ENCODE results near the gene TRIM29.

Gene TRIM29

DNA sequence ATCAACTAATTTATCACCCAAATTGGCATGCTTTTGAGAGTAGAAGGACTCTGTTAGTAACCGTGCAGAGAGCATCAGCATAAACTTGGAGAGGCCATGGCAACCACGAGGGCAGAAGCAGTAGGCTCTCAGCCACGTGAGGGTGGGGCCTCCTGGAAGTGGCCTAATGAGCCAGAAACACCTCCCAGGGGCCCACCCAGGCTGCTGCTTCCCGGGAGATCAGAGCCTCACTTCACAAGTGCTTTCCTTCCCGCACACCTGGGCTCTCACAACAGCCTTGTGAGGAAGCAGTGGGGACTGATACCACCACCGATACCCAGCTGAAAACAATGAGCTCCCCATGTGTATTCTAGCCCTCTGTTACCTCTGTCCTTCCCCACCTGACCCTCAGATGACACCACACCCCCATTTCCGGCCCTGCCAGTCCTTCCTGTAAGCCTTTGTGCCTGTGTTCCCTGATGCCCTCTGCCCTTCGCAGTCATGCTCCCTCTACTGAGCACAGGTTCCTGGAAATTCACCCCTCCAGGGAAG is 17.0 kb downstream of the TRIM29 start:
- no peak for DNase-seq

- DNase-seq: no peak
Measured at GRCh38 chr11:120119121-120119520, 18.8 kb downstream of the TRIM29 start.

- DNase-seq: no peak
Measured at GRCh38 chr11:120117991-120118390, 19.9 kb downstream of the TRIM29 start.

GRCh38 chr11:120116966-120117365 is 20.9 kb downstream of the TRIM29 start:
- no peak for DNase-seq

DNA sequence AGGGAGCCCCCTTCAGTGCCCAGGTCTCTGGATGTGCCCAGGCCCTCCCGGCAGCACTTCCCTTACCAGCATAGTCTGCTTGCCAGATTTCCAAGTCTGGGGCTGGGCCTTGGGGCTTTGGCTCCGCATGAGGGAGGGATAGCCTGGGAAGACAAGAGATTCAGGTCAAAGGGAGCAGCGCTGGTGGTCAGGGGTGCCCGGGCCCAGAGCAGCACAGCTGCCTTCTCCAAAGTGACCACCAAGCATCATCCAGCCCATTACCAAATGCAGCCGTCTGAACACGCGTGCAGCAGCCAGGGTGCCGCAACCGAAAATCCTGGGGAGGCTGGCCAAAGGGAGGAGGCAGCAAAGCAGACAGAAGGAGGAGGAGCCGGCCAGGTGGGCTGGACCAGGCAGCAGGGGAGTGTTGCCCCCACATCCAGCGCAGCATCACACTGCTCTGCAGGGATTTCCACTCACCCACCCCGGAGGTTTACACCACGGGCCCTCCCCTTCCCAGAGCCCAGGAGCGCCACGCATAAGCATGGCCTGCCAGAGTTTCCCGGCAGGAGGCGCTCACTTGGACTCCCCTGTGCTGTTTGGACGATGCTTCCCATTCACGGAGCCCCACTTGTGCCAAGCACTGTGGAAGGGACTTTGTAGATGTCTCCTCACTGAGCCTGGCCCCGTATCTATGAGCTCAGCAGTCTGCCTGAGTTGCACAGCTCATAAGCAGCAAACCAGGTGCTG is 22.5 kb downstream of the TRIM29 start:
- DNase-seq: no peak

DNA sequence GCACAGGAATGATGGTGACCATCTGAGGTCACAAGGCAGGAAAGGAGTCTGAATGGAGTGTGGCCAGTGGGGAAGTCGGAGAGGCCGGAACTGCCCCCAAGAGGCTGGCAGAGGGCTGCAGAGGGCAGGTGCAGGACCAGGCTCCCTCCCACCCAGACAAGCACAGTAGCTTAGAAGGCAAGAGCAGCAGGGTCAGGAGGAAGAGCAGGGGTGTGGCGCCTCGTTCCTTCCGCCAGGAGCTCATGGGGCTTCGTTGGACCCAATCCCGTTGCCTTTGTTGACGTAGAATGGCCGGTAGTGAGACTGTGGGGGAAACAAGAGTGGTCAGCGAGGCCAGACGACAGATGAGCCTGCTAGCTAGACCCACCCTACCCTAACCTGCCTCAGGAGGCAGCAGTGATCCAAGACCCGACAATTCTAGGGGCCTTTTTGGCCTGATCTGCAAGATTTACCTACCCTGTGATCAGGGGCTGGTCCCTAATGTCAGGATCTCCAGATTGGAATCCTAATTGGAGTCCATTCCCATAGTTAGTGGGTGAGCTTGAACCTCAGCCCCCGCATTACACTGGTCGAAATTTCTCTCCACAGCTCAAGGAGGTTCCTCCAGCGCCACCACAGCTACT is 25.6 kb downstream of the TRIM29 start:
- DNase-seq: no peak

DNA sequence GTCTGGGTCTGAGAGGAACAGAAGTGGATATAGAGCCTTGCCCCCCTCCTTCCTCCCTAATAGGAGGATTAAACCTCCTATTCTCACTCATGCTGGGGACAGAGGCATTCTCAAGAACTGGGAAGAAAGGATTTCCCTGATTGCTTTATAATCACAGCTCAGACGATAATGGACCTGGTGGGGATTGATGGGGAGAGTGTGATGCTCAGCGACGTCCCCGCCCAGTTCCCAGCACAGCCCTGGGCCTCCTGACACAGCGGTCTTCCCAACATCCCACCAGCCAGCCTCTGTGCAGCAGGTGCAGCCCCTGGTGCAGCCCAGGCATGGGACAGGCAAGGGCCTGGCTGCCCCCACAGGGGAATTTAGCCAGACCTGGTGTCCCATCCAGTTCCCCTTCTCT is 28.4 kb downstream of the TRIM29 start:
- DNase-seq: no peak

- DNase-seq: no peak
Measured at GRCh38 chr11:120108785-120109168, 29.1 kb downstream of the TRIM29 start.

- DNase-seq: peak; percentile 17
Measured at GRCh38 chr11:120108154-120108784, 29.6 kb downstream of the TRIM29 start.

DNA sequence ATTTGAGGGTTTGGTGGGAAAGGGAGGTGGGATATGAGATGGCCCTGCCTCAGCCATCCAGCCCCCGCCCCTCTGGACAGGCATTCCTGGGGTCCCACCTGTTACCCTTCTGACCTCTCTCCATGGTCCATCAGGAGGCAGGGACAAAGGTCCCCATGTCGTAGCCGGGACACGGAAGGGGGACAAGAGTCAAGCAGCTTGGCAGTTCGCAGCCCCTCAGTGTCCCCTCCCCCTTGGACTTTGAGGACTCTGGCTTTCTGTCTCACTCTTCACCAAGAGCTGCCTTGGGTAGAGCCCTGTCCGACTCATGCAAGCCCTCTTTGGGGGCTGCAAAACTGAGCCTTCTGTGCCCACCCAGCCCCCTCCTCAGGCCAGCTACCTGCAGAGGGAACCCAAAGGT is 30.2 kb downstream of the TRIM29 start:
- no peak for DNase-seq

DNA sequence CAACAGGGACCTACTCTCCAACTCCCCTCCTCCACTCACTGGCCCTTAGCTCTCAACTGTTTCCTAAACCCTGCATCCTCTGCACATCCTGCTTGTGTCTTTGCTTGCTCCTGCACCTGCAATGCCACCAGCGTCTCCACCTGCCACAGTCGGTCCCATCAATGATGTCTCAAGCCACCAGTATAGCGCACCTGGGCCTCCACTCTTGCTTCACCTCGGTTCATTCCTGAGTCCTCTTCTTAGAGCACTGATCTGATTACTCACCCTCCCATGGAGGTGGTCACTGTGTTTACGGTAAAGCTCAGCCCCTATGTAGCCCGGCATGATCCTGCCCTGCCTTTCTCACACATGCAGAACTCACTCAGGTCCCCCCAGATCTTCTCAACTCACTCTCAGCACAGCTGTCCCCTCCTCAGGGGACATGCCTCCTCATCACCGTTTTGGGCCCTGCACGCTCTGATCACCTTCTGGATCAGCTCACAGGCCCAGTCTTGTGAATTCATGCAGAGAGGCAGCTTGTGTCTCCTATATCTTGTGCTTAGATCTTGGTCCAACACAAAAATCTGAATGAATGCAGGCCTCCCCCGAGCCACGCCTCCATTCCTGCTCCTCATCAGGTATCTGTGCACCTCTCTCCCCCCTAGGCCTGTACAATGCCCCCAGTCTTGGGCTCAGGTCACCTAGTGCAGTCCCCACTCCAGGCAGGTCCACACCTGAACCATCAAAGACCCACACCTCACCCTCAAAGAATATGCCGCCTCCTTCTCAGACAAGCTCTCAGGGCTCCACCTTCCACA is 31.4 kb downstream of the TRIM29 start:
- no peak for DNase-seq

- DNase-seq: no peak
Measured at GRCh38 chr11:120105576-120105975, 32.3 kb downstream of the TRIM29 start.

- no peak for DNase-seq
Measured at GRCh38 chr11:120104041-120104565, 33.8 kb downstream of the TRIM29 start.

GRCh38 chr11:120102864-120103122 is 35.1 kb downstream of the TRIM29 start:
- no peak for DNase-seq

DNA sequence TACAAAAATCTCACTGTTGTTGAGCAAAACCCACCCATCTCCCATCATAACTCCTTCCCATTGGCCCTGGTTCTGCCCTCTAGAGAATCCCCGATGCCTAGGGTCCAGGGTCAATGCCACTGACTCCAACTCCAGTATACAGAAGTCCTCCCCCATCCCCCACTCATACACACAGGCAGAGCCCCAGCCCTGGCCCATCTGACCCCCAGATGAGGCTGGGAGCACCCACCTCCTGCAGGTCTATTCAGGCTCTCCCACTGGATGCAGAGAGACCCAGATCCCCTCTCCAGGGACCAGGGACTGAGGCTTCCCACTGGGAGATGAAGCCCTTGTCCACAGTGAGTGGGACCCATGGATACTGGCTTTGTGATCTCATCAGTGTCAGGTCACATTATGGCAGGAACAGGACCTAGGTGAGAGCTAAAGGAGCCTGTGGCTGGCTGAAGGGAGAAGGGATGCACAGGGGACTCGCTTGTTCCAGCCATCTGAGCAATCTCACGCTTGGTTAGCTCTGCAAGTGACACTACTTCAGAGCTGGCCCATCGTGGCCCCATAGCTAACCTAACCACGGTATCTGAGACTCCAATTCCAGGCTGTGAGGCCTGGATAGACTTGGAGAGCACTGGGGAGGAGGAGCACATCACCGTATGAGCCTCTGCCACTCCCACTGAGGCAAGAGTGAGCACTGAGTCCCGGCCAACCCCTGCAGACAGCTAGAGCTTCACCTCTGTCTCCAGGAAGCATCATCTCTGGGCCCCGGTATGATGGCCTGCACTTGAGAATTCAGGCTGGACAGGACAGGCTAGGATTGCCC is 35.7 kb downstream of the TRIM29 start:
- DNase-seq: no peak

- no peak for DNase-seq
Measured at GRCh38 chr11:120098503-120099020, 39.4 kb downstream of the TRIM29 start.

- no peak for DNase-seq
Measured at GRCh38 chr11:120097721-120098385, 40.1 kb downstream of the TRIM29 start.

GRCh38 chr11:120096369-120097191 is 41.3 kb downstream of the TRIM29 start:
- no peak for DNase-seq

DNA sequence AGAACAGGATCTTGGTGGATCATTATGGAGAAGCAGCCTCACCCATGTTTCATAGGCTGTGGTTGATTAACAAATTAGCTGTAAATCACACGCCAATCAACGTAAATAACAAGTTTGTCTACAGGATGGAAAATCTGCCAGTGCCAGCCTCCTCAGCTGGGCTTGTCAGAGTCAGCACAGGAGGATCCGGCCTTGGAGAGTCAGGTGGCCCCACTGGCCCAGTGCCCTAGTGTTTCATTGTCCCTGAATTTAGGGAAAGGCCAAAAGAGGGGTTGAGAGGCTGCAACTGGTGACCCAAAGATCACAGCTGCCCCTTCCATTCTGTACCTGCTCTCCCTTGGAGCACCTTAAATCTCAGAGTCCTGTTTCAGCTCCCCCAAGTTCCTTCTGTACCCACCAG is 42.4 kb downstream of the TRIM29 start:
- no peak for DNase-seq

DNA sequence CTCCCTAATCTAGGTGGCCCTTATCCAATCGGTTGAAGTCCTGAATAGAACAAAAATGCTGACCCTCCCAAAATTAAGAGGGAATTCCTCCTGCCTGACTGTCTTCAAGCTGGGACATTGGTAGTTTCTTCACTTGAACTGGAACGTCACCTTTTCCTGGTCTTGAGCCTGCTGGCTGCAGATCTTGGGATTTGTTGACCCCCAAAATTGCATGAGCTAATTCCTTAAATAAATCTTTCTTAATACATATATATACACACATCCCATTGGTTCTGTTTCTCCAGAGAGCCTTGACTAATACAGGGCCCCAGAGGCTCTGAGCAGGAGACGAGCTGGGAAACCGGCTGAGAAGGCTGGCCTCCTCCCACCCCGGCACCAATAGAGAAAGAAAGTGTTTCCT is 46.2 kb downstream of the TRIM29 start:
- DNase-seq: no peak

- no peak for DNase-seq
Measured at GRCh38 chr11:120091121-120091520, 46.8 kb downstream of the TRIM29 start.
